Right lobe of liver (tissue), 6 donors: Measurements from ENCODE around the gene CLEC4A. TPM values are rescaled to one million over a fixed set of nuclear protein-coding genes. Genes with fewer than 3 reads are reported as not detected.
"Not testable (repeated sequence)": the region's sequence is repeated elsewhere in the genome, so short reads cannot be mapped to it uniquely, and the experiment has no call there.

Source experiments
- ATAC-seq, 4 donors: fragments of 200-7000 bp; cut with Tn5 transposase; one replicate each; pipeline ENCODE4 v1.9.1; 2020; ENCODE audit warnings: mild to moderate bottlenecking in 4 of 4, moderate library complexity in 4 of 4
- DNase-seq, 3 donors: peaks; one replicate each; pipeline ENCODE4 v3.0.0-alpha.2; 2020
- H3K27ac ChIP-seq, 3 donors: fragments of 200-600 bp; one replicate each; pipeline ENCODE4 v1.8.0; 2022
- H3K27me3 ChIP-seq, 2 donors: fragments of 200-600 bp; one replicate each; pipeline ENCODE4 v1.8.0; 2022
- H3K36me3 ChIP-seq, 4 donors: fragments of 200-600 bp; sonication (generic) in 1 of 4; one replicate each; pipeline versions ENCODE4 v1.5.1 to v1.8.0; 2017 to 2022; ENCODE audit warnings: control low read depth in 1 of 4
- H3K4me1 ChIP-seq, 4 donors: fragments of 200-600 bp; sonication (generic) in 1 of 4; one replicate each; pipeline versions ENCODE4 v1.5.1 to v1.8.0; 2017 to 2022; ENCODE audit warnings: control low read depth in 1 of 4
- H3K4me3 ChIP-seq, 3 donors: fragments of 200-600 bp; one replicate each; pipeline ENCODE4 v1.8.0; 2022
- H3K9me3 ChIP-seq, 4 donors: fragments of 200-600 bp; sonication (generic) in 1 of 4; one replicate each; pipeline versions ENCODE4 v1.5.1 to v1.8.0; 2017 to 2022; ENCODE audit warnings: control low read depth in 1 of 4
- POLR2A ChIP-seq: fragments of 450-650 bp; IDR thresholded peaks from one replicate; pipeline ENCODE4 v1.6.1; 2017; ENCODE audit warnings: antibody characterized with exemption, mild to moderate bottlenecking
- WGBS: methylation state at CpG from one replicate; pipeline ENCODE4 v1.1.6; 2018; ENCODE audit warnings: low coverage, low lambda C conversion rate; ENCODE audit not compliant: insufficient coverage; ENCODE audit errors: missing lambda C conversion rate; 5-methylcytosine and 5-hydroxymethylcytosine counted together
- intact Hi-C, 2 donors: fragments of 100-400 bp; cut with DNase I; formaldehyde crosslinking; loops; one replicate each; pipeline versions ENCODE4 v1.11.2 to v1.14.1; 2022
- total RNA-seq, 6 experiments: library from RNA; depleted of rRNA in 2 of 6; stranded (reverse); fragments of >200 nt in 2 of 6; fragmentation: NEBNext Ultra II Directional in 3 of 6; extraction: Animal tissue kit (Norgen Biotek cat#: 25700) in 3 of 6; gene quantifications; one replicate each; pipeline versions ENCODE4 v1.1.0 to v1.2.4, GENCODE V29; 2016 to 2023
- TF ChIP-seq, protein P1 (sequence below), 4 donors: fragments of 200-600 bp in 3 of 4; fragments of 450-650 bp in 1 of 4; IDR thresholded peaks; one replicate each; pipeline versions ENCODE4 v1.5.1 to v1.8.0; 2016 to 2022; ENCODE audit warnings: antibody characterized with exemption in 4 of 4, mild to moderate bottlenecking in 2 of 4
- donor health status: DM: no; HTN: yes; CAD: no.
- donor health status: DM: no; HTN: no; CAD: no.
- donor health status: DM: no; HTN: no; CAD: no.
- donor health status: DM: no; HTN: yes; CAD: no.
- donor health status: DM: no; HTN: yes; CAD: no.

Gene CLEC4A
- total RNA-seq, 6 experiments from 2014 or later: 0.25 to 1.3 (median 0.63) TPM; not detected in 1

DNA sequence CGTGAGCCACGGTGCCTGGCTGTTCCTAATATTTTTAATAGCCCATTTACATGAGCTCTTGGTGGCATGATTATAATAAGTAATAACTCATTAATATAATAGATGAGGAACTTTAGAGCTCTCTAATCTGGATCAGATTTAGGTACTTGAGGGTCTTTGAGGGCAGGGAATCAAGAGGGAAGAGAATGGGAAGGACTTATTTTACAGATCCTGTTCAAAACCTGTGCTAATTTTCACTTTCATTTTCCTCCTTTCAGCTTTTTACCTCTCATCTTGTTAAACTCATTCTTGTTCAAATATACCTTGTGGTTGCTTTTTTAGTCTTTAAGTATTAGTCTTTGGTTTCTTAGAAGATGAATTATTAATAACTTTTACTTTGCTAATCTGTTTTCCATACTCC is 35.8 kb upstream of the CLEC4A start:
- WGBS: 85% methylated on average over 2 of the region's 2 CpGs
- Histone ChIP-seq H3K9me3 (no peaks in the 10 kb centered on the region), H3K4me3 (no peak overlapping the region), H3K4me1 (peaks cover 0 to 26% (median 7%) of the 10 kb centered on the region in 4 donors), H3K27ac (no peak overlapping the region), H3K36me3 (peaks cover under 1 to 32% (median 20%) of the 10 kb centered on the region in 4 donors), H3K27me3 (no peaks in the 10 kb centered on the region)
- no peak for DNase-seq
- ATAC-seq: no peak
- intact Hi-C loops: loop anchor here in 1 of 2 donors (10.0 kb wide), 1 partner anchor 53 kb away; the partner anchor contains the start of gene FOXJ2
- no peak for TF ChIP-seq POLR2A
- TF ChIP-seq, protein P1, sequence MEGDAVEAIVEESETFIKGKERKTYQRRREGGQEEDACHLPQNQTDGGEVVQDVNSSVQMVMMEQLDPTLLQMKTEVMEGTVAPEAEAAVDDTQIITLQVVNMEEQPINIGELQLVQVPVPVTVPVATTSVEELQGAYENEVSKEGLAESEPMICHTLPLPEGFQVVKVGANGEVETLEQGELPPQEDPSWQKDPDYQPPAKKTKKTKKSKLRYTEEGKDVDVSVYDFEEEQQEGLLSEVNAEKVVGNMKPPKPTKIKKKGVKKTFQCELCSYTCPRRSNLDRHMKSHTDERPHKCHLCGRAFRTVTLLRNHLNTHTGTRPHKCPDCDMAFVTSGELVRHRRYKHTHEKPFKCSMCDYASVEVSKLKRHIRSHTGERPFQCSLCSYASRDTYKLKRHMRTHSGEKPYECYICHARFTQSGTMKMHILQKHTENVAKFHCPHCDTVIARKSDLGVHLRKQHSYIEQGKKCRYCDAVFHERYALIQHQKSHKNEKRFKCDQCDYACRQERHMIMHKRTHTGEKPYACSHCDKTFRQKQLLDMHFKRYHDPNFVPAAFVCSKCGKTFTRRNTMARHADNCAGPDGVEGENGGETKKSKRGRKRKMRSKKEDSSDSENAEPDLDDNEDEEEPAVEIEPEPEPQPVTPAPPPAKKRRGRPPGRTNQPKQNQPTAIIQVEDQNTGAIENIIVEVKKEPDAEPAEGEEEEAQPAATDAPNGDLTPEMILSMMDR (IDR thresholded peaks at IDR 0.05): no peak

DNA sequence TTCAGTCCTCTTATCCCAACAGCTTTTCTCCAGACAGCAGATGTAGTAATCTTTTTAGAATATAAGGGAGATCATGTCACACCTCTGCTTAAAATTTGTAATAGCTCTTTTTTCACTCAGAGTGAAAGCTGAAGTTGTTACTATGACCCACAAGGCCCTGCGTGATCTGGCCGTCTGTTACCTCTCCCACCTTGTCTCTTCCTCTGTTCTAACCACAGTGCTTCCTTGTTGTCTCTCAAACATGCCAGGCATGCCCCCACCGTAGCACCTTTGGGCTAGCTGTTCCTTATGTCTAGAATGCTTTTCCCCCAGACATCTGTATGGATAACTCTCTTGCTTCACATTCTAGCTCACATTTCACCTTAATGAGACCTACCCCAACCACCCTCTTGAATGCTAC is 34.8 kb upstream of the CLEC4A start:
- WGBS: 55% methylated on average over 3 of the region's 3 CpGs
- DNase-seq: no peak
- Histone ChIP-seq H3K4me1 (peaks cover 0 to 17% (median 3%) of the 10 kb centered on the region in 4 donors), H3K27ac (no peak overlapping the region), H3K9me3 (no peaks in the 10 kb centered on the region), H3K4me3 (no peak overlapping the region), H3K27me3 (no peaks in the 10 kb centered on the region), H3K36me3 (peaks cover 7 to 41% (median 26%) of the 10 kb centered on the region in 4 donors)
- TF ChIP-seq, protein P1 (IDR thresholded peaks at IDR 0.05): no peak
- no peak for TF ChIP-seq POLR2A
- intact Hi-C loops: loop anchor here in 1 of 2 donors (10.0 kb wide), 1 partner anchor 54 kb away; the partner anchor contains the start of gene FOXJ2
- peak; percentile 28 to 42 (median 32) for ATAC-seq

DNA sequence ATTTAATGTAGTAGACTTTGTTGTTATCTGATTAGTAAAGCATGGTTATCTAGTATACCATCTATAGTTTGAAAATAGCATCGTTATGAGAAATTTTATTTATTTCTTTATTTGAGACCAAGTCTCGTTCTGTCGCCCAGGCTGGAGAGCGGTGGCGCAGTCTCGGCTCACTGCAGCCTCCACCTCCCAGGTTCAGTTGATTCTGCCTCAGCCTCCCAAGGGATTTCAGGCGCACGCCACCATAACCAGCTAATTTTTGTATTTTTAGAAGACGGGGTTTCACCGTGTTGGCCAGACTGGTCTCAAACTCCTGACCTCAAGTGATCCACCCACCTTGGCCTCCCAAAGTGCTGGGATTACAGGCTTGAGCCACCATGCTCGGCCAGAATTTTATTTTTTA is 34.1 kb upstream of the CLEC4A start:
- H3K4me3 ChIP-seq, H3K9me3 ChIP-seq, H3K27me3 ChIP-seq, ATAC-seq, H3K27ac ChIP-seq, DNase-seq: not testable (repeated sequence)
- Histone ChIP-seq H3K36me3 (peaks cover 14 to 48% (median 29%) of the 10 kb centered on the region in 4 donors), H3K4me1 (peaks cover 0 to 10% (median 3%) of the 10 kb centered on the region in 4 donors)
- WGBS: 86% methylated on average over 9 of the region's 11 CpGs
- intact Hi-C loops: loop anchor here in 1 of 2 donors (10.0 kb wide), 1 partner anchor 54 kb away; the partner anchor contains the start of gene FOXJ2

- Histone ChIP-seq H3K4me3 (no peak overlapping the region), H3K27ac (no peak overlapping the region), H3K9me3 (no peaks in the 10 kb centered on the region), H3K36me3 (peaks cover 16 to 53% (median 32%) of the 10 kb centered on the region in 4 donors), H3K27me3 (no peaks in the 10 kb centered on the region), H3K4me1 (peaks cover 0 to 7% (median 3%) of the 10 kb centered on the region in 4 donors)
- no peak for DNase-seq
- no peak for TF ChIP-seq POLR2A
- TF ChIP-seq, protein P1 (IDR thresholded peaks at IDR 0.05): no peak
- intact Hi-C loops: loop anchor here in 1 of 2 donors (10.0 kb wide), 1 partner anchor 55 kb away; the partner anchor contains the start of gene FOXJ2
- WGBS: 61% methylated on average over 5 of the region's 5 CpGs
- ATAC-seq: no peak
Measured at GRCh38 chr12:8089716-8090115, 33.7 kb upstream of the CLEC4A start.

DNA sequence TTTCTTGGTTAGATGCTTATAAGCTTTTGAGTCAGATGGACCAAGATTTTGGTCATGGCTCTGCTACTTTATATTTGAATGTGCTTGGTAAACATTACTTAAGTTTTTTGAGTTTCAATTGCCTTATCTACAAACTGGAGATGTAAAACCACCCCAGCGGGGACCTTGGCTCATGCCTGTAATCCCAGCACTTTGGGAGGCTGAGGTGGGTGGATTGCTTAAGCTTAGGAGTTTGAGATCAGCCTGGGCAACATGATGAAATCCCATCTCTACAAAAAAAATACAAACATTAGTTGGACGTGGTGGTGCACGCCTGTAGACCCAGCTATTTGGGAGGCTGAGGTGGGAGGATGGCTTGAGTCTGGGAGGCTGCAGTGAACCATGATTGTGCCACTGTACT is 30.1 kb upstream of the CLEC4A start:
- no peak for ATAC-seq
- intact Hi-C loops: no loop called here
- H3K9me3 ChIP-seq: no peaks in the 10 kb centered on the region
- peaks cover 17 to 74% (median 40%) of the 10 kb centered on the region in 4 donors for H3K36me3 ChIP-seq
- H3K27ac ChIP-seq: no peak overlapping the region
- no peaks in the 10 kb centered on the region for H3K27me3 ChIP-seq
- DNase-seq: no peak
- no peak overlapping the region for H3K4me3 ChIP-seq
- TF ChIP-seq POLR2A: no peak
- TF ChIP-seq, protein P1 (IDR thresholded peaks at IDR 0.05): no peak
- H3K4me1 ChIP-seq: no peaks in the 10 kb centered on the region
- 83% methylated on average over 3 of the region's 3 CpGs for WGBS
